ENCODE data around the gene DDOST.

GRCh38 chr1:20616847-20617487 is 44.2 kb downstream of the DDOST start:
- TF ChIP-seq CTCF (IDR thresholded peaks at IDR 0.05; ENCODE audit: low read depth, low read length, poor library complexity, severe bottlenecking) (no peak), EZH2phosphoT487 (IDR thresholded peaks at IDR 0.05; ENCODE audit: borderline replicate concordance, low read length) (no peak)

All from DOHH2 (cell line).